ENCODE results near the gene SLC30A4.
A peak's percentile ranks its signal among the peaks of the same experiment; 100 is the strongest.

Gene SLC30A4

DNA sequence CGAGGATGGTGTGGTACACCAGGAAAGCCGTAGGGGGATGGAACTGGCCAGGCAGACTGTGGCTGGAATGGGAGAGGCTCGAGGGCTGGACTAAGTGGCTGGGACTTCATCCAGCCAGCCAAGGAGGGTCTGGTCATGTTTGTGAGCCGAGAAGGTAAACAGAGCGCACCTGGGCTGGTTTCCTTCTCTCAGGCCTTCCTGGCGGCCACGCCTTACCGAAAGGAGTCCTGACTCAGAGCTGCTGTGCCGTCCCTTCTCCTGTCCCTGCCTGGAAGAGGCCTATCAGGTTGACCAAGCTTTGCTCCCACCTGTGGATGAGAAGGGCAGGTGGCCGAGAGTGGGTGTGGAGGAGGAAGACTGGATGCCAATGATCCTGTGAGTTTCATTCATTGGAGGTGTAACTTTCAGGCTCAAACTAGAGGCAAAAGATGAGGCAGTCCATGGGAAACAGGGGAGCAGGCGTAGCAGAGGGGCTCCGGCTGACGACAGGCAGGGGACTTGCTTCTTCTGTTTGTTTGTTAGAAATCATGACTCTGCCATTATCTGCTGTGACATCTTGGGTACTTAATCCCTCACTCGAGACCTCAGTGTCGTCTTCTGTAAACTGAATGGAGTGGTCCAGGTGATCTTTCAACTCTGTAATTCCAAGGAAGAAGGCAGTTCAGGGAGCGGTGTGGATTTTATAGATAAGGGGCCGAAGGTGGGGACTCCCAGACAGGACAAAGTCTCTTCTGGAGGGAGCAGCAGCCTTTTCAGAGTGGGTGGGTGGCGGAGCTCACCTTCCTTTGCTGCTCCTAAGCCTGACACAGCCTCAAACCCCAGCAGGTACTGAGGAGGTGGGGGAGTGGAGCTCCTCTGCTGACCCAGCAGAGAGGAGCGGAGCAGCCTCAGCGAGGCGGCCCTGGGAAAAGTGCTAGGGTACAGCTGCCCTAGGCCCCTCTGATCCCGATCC lies 72.4 kb downstream of the SLC30A4 start:
- DNase-seq (ENCODE audit: low spot score) = peak; percentile 73

DNA sequence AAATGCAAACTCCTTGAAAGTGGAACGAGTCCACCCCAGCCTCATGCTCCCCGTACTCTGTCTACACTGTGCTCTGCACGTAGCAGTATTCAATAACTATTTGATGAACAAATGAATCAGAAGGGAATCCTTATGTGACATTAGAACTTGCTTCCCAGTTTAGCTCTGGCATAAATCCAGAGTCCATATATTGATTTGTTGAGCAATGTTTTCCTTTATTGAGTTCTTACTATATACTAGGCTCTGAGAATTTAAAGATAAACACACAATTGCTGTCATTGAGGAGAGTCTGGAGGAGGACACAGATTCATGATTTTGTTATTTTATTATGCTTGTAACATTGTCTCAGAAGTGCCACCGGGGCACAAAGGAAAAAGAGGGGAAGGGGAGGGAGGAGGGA lies 73.2 kb downstream of the SLC30A4 start:
- DNase-seq (ENCODE audit: low spot score) = no peak

GRCh38 chr15:45448066-45448915 lies 74.3 kb downstream of the SLC30A4 start:
- DNase-seq (ENCODE audit: low spot score) = peak; percentile 93

DNA sequence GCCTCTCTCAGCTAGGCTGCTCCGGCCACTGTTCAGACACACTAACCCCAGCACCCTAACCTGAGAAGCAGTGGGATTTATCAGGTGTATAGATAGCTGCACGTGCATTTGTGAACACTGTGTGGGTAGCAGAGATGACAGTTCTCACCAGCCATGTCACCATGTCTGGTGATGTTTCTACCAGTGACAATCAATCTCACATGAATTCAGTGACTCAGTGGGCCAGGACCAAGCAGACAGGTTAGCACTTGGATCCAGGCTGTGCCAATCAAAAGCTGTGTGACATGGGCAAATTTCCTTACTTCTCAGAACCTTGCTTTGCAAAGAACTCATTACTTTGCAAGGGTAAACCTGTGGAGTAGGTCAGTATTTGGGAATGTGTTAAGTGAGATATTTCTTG lies 78.9 kb downstream of the SLC30A4 start:
- no peak for DNase-seq (ENCODE audit: low spot score)

DNA sequence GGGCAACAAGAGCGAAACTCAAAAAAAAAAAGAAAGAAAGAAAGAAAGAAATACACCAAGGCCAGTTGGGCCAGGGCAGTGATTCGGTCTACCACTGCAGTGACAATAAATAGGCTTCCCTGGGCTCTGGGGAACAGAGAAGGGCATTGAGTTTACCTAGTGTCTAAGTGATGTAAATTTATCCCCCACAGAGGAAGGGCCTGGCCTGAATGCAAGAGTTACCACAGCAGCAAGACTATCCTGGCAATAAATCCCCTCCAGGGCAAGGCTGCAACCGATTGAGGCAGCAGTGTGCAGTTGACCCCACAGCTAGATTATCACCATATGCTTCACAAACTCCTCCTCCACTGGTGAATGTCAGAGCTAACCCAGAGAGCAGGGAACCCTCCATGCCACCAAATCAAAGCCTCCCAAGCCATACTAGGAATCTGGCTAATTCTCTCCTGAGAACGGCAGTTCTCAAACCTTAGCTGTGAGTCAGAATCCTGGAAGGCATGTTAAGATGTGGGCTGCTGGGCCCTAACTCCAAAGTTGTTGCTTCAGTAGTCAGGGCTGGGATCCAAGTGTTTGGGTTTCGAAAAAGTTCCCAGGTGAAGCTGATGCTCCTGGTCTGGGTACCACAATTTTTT lies 79.9 kb downstream of the SLC30A4 start:
- peak; percentile 86 for DNase-seq (ENCODE audit: low spot score)

DNA sequence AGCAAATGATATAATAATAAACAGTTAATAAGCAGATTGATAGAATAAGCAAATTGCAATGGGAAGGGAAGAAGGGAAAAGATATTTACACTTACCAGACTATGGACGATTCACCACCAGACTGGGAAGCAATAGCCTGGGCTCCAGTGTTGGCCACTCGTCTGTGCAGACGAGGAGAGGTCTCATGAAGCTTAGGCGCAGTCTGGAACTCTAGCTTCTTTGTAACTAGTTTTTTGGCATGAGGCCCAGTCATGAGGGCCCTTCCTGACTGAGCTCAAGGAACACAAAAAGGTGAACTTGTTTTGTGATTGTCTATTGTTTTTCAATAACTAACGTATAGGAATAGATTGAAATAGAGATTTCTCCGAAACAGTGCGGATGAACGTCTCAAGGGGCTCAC lies 80.9 kb downstream of the SLC30A4 start:
- DNase-seq (ENCODE audit: low spot score) = peak; percentile 83

DNA sequence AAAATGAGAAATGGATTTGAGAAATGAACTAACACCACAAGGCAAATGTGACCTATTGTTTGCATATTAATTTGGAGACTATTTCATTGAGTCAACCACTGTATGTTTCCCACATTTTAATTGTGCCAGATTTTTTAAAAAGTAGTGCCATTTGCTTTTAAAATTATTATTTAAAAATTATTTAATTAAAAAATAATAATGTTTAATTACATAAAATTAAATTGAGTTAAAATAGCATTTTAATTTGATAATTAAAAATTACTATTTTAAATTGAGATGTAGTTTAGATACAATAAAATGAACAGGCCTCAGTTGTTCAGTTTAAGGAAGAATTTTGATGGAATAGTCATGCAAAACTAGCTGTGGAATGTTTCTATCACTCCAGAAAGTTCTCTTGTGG lies 81.5 kb downstream of the SLC30A4 start:
- no peak for DNase-seq (ENCODE audit: low spot score)

GRCh38 chr15:45439521-45440260 lies 82.9 kb downstream of the SLC30A4 start:
- DNase-seq (ENCODE audit: low spot score) = peak; percentile 54

GRCh38 chr15:45435124-45435903 lies 87.2 kb downstream of the SLC30A4 start:
- DNase-seq (ENCODE audit: low spot score) = no peak

DNA sequence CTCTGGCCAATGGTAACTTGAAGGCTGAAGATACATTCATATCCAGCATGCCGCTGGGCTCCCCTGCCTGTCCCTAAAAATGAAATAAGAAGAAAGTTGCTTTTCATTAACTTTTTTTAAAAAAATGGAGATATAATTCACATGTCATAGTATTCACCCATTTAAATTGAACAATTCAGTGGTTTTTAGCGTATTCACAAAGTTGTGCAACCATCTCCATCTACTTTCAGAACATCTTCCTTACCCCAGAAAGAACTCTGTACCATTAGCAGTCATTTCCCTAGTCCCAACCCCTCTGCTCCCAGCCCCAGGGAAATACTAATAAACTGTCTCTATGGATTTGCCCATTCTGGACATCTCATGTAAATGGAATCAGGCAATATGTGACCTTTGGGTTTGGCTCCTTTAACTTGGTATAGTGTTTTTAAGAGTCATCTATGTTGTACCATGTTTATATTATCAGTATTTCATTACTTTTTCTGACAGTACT lies 88.4 kb downstream of the SLC30A4 start:
- DNase-seq (ENCODE audit: low spot score) = no peak

- no peak for DNase-seq (ENCODE audit: low spot score)
These were observed 91.0 kb downstream of the SLC30A4 start for GRCh38 chr15:45431511-45431910.

DNA sequence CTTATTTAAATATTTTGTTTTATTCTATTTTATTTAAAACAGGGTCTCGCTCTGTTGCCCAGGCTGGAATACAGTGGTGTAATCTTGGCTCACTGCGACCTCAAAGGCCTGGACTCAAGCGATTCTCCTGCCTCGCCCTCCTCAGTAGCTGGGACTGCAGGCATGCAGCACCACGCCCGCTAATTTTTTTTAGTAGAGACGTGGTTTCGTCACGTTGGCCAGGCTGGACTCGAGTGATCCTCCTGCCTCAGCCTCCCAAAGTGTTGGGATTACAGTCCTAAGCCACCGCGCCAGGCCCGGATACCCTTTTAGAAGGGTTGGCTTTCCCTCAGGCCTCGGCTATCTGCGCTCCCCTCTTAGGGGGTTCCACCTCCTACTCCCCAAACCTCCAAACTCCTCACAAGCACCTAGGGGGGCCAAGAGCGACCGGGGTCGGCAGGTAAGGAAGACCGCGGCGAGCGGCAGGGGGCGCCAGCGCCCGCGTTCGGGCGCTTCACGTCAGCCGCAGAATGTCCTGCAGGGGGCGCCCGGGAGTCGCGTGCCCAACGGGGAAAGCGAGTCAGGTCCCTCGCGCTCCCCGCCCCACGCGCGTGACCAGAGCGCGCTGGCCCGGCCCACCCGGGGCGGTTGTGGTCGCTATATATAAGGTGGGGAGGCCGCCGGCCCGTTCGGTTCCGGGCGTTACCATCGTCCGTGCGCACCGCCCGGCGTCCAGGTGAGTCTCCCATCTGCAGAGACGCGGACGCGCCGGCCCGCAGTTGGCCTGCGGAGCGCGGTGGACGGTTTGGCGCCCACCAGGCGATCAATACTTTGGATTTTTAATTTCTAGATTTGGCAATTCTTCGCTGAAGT lies 92.4 kb downstream of the SLC30A4 start:
- DNase-seq (ENCODE audit: low spot score) = peak; percentile 74

All from kidney tubule cell (primary cell).